Fibroblast of skin of scalp (primary cell): Measurements from ENCODE around the gene ANXA3.
"Not testable (repeated sequence)": the region's sequence is repeated elsewhere in the genome, so short reads cannot be mapped to it uniquely, and the experiment has no call there.

Experiments
- DNase-seq: peaks from one replicate; pipeline ENCODE4 v3.0.0-alpha.2; 2013

The ANXA3 gene

GRCh38 chr4:78578674-78579425 is 27.3 kb downstream of the ANXA3 start:
- DNase-seq, result no peak

DNA sequence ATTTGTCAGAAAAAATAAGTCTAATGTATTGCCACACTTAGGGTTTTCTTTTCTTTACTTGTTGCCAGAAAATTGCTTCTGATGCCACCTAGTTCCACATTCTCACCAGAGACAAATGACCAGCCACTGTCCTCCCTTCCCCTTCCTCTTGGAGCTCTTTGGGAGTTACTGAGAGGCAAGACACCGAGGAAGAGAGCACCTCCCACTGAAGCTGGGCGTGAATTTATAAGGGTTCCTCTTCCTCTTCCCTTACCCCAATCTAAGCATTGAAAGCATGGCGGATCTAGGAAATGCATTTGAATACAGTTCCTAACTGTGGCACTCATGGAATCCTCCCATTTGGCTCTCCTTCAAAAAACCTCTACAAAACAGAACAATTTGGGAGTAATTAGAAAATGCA is 30.0 kb downstream of the ANXA3 start:
- no peak for DNase-seq

DNA sequence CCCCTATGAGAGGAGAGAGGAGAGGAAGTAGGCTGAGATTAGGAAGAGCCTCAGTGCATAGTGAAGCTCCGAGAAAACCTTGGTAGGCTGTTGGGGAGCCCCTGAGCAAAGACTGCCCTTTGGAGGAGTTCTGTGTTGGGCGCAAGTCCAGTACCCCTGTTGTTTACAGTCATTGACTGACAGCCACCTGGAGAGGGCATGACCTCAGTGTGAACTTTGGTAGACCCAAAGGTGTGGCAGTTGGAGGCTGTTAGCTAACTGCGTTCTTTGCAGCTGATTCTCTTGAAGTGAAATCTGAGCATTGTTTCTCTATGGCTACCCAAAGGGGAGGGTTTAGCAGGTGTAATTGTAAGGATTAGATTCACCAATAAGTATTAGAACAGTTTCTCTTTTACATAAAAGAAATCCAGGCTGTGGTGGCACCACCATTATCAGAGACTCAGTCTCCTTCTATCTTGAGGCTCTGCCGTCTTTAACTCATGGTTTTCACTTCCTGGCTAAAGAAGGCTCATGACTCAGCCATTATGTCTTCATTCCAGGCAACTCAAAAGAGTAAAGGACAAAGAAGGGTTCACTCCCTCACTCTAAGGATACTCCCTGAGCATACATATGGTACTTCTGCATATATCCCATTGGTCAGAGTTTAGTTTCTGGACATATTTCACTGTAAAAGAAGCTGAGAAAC is 33.4 kb downstream of the ANXA3 start:
- no peak for DNase-seq

DNA sequence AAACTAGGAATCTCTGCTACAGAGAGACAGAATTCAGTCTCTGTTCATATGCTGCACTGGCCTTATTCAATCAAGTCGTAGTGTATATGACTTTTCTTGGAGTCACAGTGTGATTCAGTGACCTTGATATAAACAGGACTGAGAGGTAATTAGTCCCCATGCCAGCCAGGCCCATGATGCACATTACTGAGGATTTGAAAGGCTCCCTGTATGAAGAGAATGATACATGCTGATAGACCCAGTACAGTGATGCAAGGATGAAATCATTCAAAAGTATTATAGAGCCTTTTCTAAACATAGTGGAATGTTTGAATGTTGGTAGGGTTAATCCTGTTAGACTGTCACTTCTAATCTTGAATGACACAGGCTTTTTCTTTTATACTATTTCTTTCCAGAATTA is 34.1 kb downstream of the ANXA3 start:
- DNase-seq, result peak; percentile 23

DNA sequence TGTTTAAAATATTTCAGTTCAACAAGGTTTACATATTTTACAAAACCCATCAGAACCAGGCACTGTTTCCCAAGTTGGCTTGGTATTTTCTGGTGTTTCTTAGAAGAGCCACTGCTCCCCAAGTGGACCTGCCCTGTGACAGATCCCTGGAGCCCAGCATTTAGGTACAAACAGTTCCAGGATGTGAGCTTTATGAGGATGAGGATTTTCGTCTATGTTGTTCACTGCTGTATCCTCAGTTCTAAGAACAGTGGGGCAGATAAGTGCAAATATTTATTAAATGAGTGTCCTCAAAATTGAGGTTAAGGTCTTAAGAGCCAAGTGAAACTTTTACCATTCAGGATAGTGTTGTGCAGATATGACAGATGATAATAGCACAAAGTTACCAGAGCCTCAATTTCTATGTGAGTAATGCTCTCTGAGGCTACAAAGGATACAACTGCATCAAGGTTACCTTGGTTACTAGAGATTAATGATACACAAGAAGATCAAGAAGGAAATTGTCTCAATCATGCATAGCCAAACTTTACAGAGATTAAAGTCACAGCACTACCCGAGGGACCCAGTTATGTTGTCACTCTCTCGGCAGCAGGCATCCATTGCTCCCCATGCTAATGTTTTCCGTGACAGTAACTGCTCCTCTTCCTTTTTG is 37.5 kb downstream of the ANXA3 start:
- DNase-seq, result no peak

- DNase-seq, result no peak
These were observed 39.8 kb downstream of the ANXA3 start for GRCh38 chr4:78591404-78591803.

DNA sequence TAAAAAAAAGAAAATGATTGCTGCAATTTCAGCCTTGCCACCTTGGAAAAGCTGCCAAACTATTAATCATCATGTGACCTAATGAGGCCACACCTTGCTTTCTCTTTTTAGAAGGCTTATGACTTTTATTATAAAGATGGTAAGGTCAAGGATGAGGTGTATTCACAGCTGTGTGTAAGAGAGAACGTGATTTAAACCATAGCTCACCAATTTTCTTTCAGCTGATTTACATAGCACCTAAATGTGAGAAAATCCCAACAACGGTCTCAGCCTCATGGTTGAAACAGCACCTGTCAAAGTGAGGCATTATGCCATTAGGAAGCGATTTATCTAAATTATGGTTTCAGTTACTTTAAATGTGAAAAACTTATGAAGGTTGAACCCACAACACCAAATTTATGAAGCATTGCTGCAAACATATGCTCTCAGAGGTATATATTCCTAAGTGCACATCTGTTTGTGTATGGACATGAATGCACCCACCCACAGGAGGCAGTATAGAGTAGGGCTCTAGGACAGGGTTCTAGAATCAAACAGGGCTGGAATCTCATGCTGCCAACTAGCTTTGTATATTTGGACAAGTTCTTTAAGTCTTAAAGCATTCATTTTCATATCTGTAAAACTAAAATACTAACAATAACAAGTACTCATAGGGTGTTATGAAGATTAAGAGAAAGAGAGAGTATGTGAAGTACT is 40.7 kb downstream of the ANXA3 start:
- no peak for DNase-seq

- DNase-seq, result no peak
These were observed 44.7 kb downstream of the ANXA3 start for GRCh38 chr4:78596111-78596742.

DNA sequence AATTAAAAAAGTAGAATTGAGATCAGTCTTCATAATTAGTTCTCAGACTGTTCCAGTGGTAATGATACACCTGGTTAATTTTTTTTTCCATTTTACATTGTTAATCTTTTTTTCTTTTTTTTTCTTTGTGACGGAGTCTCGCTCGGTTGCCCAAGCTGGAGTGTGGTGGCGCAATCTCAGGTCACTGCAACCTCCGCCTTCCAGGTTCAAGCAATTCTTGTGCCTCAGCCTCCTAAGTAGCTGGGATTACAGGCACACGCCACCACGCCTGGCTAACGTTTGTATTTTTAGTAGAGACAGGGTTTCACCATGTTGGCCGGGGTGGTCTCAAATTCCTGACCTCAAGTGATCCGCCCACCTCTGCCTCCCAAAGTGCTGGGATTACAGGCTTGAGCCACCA is 46.9 kb downstream of the ANXA3 start:
- not testable (repeated sequence) for DNase-seq

DNA sequence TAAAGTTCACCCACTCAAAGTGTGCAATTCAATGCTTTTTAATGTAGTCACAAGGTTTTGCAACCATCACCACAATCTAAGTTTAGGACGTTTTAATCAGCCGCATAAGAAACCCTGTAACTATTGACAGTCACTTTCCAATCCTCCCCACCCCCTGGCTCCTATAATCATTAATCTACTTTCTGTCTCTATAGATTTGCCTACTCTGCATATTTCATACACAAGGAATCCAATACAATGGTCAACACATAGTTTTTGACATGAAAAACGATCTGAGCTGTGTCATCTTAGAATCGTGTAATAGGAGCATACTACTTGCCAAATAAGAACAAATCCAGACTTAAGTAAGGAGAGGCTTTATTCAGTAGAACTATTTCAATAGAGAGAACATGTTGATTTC is 47.6 kb downstream of the ANXA3 start:
- no peak for DNase-seq

- DNase-seq, result no peak
These were observed 48.4 kb downstream of the ANXA3 start for GRCh38 chr4:78599931-78600375.

DNA sequence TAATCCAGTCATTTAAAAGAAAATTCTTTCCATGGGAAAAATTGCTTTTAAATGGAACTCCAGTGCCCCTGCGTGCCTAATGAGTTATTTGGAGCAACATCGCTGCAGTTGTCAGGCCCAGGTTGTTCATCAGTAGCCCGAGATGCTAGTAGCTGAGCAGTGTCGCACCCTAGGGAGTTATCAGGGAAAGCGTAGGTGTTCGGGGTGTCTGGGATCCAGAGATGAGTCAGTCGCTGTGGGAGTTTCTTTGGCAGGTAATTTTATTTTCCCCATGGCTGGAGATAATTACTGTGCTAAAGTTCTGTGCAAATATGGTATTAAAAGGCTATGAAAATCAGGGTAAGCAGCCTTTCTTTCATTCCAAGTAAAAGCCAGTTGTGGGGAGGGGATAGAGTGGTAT is 49.4 kb downstream of the ANXA3 start:
- no peak for DNase-seq

GRCh38 chr4:78602334-78602733 is 50.8 kb downstream of the ANXA3 start:
- no peak for DNase-seq

DNA sequence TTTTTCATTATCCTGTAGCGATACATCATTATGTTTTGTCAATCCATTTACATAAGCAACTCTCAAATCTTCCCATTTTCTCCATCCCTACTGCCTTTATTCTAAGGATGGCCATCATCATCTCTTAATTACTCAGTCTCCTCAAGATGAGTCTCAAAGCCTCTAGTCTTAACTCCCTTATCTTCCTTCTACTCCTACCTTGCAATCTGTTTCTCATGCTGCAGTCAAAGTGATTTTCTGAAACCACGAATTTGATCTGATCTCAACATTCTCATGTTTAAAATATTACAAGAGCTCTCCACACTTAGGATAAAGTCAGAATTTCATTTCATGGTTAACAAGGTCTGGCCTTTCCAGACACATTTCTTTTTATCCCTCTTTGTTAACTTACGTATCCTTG is 51.8 kb downstream of the ANXA3 start:
- DNase-seq, result no peak

DNA sequence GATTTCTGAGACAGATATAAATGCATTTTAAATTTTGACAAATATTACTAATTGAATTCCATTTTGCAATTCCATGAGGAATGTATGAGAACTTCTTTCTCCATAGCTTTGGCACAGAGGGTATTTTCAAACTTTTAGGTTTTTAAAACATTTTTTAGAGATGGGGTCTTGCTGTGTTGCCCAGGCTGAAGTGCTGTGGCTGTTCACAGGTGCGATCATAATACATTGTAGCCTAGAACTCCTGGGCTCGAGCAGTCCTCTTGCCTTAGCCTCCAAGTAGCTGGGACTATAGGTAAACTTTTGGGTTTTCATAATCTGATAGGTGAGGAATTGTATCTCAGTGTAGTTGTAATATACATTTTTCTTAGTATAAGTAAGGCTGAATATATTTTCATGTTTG is 53.4 kb downstream of the ANXA3 start:
- DNase-seq, result no peak

DNA sequence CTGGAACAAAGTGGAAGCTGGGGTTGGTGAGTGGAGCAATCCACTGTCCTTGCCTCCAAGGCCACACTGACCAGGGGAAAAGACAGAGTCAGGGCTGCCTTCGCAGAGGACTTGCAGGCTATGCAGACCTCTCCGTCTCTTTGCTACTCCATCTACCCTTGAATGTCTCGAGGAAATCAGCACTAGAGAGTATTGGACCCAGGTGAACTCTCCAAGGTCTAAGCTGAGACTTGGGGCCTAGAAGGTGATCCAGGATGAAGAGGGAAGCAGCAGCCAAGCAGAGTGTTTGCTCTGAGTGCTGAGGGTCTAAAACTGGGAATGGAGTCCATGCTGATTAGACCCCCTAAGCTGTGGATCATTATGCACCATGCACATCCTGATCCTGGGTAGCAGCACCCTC is 54.5 kb downstream of the ANXA3 start:
- no peak for DNase-seq

- DNase-seq, result no peak
These were observed 55.0 kb downstream of the ANXA3 start for GRCh38 chr4:78606530-78607095.

DNA sequence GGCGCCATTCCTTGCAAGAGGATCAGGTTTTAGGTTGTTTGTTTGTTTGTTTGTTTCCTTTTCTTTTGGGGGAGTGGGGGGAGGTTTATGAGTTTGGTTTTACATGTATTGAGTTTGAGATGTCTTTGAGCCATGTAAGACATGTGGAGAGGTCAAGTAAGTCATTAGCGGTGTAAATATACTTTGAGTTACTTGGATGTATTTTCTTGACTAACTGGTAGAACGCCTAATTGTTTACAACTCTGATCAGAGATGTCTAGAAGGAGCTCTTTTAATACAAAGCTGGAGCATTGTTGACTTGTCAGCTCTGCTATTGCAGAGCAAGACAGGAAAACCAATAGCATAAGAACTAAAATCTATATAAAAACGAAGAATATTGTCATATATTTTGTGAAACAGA is 57.1 kb downstream of the ANXA3 start:
- no peak for DNase-seq

- DNase-seq, result no peak
These were observed 58.0 kb downstream of the ANXA3 start for GRCh38 chr4:78609580-78609979.

- DNase-seq, result peak; percentile 70
These were observed 59.1 kb downstream of the ANXA3 start for GRCh38 chr4:78610546-78611214.

- no peak for DNase-seq
These were observed 59.6 kb downstream of the ANXA3 start for GRCh38 chr4:78611215-78611558.
